NB4 (cell line): ENCODE results near the gene ANKRD33B.
"Not testable (repeated sequence)": the region's sequence is repeated elsewhere in the genome, so short reads cannot be mapped to it uniquely, and the experiment has no call there.

ENCODE experiments used
- DNase-seq: peaks from one replicate; pipeline ENCODE4 v3.0.0; 2010; ENCODE audit warnings: low read depth
- H3K4me3 ChIP-seq: one replicate; pipeline ENCODE4 v1.5.1; 2011; ENCODE audit warnings: mild to moderate bottlenecking, low read depth, low read length, moderate library complexity
- CTCF ChIP-seq: IDR thresholded peaks from one replicate; pipeline ENCODE4 v1.5.1; 2012; ENCODE audit warnings: low read depth, low read length
- MAX ChIP-seq: IDR thresholded peaks from 2 replicates; pipeline ENCODE4 v1.6.1; 2011; ENCODE audit warnings: low read depth, low read length
- MYC ChIP-seq: IDR thresholded peaks from 2 replicates; pipeline ENCODE4 v1.6.1; 2011; ENCODE audit warnings: low read depth, low read length
- POLR2A ChIP-seq: IDR thresholded peaks from 2 replicates; pipeline ENCODE4 v1.6.1; 2011; ENCODE audit warnings: mild to moderate bottlenecking; ENCODE audit not compliant: insufficient read length; ENCODE audit errors: extremely low read depth

Gene ANKRD33B

GRCh38 chr5:10630126-10630525 lies 66.3 kb downstream of the ANKRD33B start:
- H3K4me3 ChIP-seq, result no peak overlapping the region
- peak; percentile 16 for DNase-seq
- TF ChIP-seq POLR2A, result no peak
- no peak for TF ChIP-seq CTCF
- no peak for TF ChIP-seq MAX
- TF ChIP-seq MYC, result no peak

- not testable (repeated sequence) for H3K4me3 ChIP-seq, DNase-seq
These were observed 66.9 kb downstream of the ANKRD33B start for GRCh38 chr5:10630744-10631143.

- DNase-seq, result peak; percentile 37
- TF ChIP-seq MAX (peak; percentile 37; the same call in 1 of the 2 replicates), CTCF (no peak)
- H3K4me3 ChIP-seq, result peak overlapping the region; percentile 52
These were observed 67.6 kb downstream of the ANKRD33B start for GRCh38 chr5:10631316-10631996.

- TF ChIP-seq MYC (0 out of 2 replicates have a peak, but pooled peaks have one; percentile 31), CTCF (no peak)
- peak overlapping the region; percentile 52 for H3K4me3 ChIP-seq
These were observed 68.4 kb downstream of the ANKRD33B start for GRCh38 chr5:10632110-10632761.

GRCh38 chr5:10633271-10634049 lies 69.6 kb downstream of the ANKRD33B start:
- no peak overlapping the region for H3K4me3 ChIP-seq
- TF ChIP-seq POLR2A (no peak), CTCF (no peak), MAX (no peak), MYC (no peak)
- DNase-seq, result peak; percentile 60

More at GRCh38 chr5:10632110-10632761, 68.4 kb downstream of the ANKRD33B start:
- peak; percentile 88 for DNase-seq

- no peak for TF ChIP-seq CTCF
- no peak for TF ChIP-seq POLR2A
- no peak for TF ChIP-seq MAX
- TF ChIP-seq MYC, result no peak
- peak; percentile 24 for DNase-seq
- H3K4me3 ChIP-seq, result no peak overlapping the region
These were observed 70.2 kb downstream of the ANKRD33B start for GRCh38 chr5:10634050-10634449.
